ENCODE data around the gene SLIT3. TPM values are rescaled to one million over a fixed set of nuclear protein-coding genes. Genes with fewer than 3 reads are reported as not detected.

Gene SLIT3
- total RNA-seq, 1 experiment from 2014 or later, result 0.10 TPM

DNA sequence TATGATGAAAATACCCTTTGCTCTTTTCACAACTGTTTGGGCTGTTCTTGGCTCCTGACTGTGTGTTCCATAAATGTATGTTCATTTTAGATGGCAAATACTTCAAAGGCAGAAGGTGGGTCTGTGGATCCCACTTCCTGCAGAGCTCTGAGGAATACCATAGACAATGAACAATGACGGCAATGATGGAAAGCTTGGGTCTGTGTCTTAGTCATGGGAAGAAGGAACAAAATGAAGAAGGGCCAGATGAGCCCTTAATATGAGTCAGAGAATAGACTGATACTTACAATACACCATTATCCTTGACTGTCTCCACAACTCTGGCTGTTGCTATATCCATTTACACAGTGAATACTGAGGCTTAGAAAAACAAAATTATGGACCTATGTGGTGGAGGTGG lies 126.0 kb downstream of the SLIT3 start:
- ChIA-PET POLR2A (no interaction called here), CTCF (no interaction called here), RAD21 (ENCODE audit: low non-redundant PET in 1 of 2, low total read pairs in 2 of 2, uncharacterized antibody in 2 of 2, unreplicated experiment in 2 of 2) (no interaction called here)
- Histone ChIP-seq H3K9me3 (ENCODE audit: control insufficient read depth in 1 of 2, insufficient read depth in 1 of 2, low read depth in 1 of 2, low read length in 2 of 2) (no peaks in the 10 kb centered on the region), H4K20me1 (ENCODE audit: insufficient read depth) (no peaks in the 10 kb centered on the region), H3K4me1 (ENCODE audit: control insufficient read depth in 1 of 2, insufficient read depth in 2 of 2, low read length in 2 of 2) (no peaks in the 10 kb centered on the region), H3K4me3 (replicated peaks in 1 of 2; ENCODE audit: low read depth in 1 of 2, low read length in 2 of 2) (no peak overlapping the region), H2AFZ (ENCODE audit: low read depth, low read length, poor library complexity, severe bottlenecking) (no peak overlapping the region), H3K79me2 (ENCODE audit: insufficient read depth, low read length) (no peaks in the 10 kb centered on the region), H3K4me2 (ENCODE audit: low read length) (no peak overlapping the region), H3K9ac (ENCODE audit: low read length) (no peak overlapping the region), H3K27me3 (ENCODE audit: insufficient read depth, low read length) (peaks cover 22% of the 10 kb centered on the region), H3K36me3 (ENCODE audit: control insufficient read depth in 1 of 2, insufficient read depth in 2 of 2, low read length in 2 of 2) (no peaks in the 10 kb centered on the region), H3K27ac (ENCODE audit: low read depth, low read length) (no peak overlapping the region), H3K9me2 (ENCODE audit: insufficient read depth) (no peaks in the 10 kb centered on the region)
- ATAC-seq, result no peak
- intact Hi-C loops (cut with micrococcal nuclease), result no loop called here
- BruUV-seq (replicated peaks), result no TSS peak
- TF ChIP-seq TCF7L2 (IDR thresholded peaks at IDR 0.05; ENCODE audit: borderline replicate concordance, extremely low read depth, insufficient read depth, insufficient read length) (no peak), EZH2phosphoT487 (IDR thresholded peaks at IDR 0.05; ENCODE audit: borderline replicate concordance) (no peak), SIN3A (IDR thresholded peaks at IDR 0.05; ENCODE audit: low read depth) (no peak), SP1 (IDR thresholded peaks at IDR 0.05; ENCODE audit: low read depth) (no peak), EGR1 (IDR thresholded peaks at IDR 0.05; ENCODE audit: low read depth) (no peak), SRF (IDR thresholded peaks at IDR 0.05; ENCODE audit: low read depth) (no peak), FOSL1 (IDR thresholded peaks at IDR 0.05; ENCODE audit: low read depth) (no peak), RAD21 (IDR thresholded peaks at IDR 0.05; ENCODE audit: low read depth) (no peak), ZFX (IDR thresholded peaks at IDR 0.05) (no peak)
- TF ChIP-seq, protein P1, sequence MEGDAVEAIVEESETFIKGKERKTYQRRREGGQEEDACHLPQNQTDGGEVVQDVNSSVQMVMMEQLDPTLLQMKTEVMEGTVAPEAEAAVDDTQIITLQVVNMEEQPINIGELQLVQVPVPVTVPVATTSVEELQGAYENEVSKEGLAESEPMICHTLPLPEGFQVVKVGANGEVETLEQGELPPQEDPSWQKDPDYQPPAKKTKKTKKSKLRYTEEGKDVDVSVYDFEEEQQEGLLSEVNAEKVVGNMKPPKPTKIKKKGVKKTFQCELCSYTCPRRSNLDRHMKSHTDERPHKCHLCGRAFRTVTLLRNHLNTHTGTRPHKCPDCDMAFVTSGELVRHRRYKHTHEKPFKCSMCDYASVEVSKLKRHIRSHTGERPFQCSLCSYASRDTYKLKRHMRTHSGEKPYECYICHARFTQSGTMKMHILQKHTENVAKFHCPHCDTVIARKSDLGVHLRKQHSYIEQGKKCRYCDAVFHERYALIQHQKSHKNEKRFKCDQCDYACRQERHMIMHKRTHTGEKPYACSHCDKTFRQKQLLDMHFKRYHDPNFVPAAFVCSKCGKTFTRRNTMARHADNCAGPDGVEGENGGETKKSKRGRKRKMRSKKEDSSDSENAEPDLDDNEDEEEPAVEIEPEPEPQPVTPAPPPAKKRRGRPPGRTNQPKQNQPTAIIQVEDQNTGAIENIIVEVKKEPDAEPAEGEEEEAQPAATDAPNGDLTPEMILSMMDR (IDR thresholded peaks at IDR 0.05 in 2 of 3, conservative IDR thresholded peaks at IDR 0.05 in 1 of 3; ENCODE audit: borderline replicate concordance in 1 of 3, insufficient read depth in 1 of 3, low read depth in 2 of 3, low read length in 2 of 3), result no peak
- TF ChIP-seq, protein P2, sequence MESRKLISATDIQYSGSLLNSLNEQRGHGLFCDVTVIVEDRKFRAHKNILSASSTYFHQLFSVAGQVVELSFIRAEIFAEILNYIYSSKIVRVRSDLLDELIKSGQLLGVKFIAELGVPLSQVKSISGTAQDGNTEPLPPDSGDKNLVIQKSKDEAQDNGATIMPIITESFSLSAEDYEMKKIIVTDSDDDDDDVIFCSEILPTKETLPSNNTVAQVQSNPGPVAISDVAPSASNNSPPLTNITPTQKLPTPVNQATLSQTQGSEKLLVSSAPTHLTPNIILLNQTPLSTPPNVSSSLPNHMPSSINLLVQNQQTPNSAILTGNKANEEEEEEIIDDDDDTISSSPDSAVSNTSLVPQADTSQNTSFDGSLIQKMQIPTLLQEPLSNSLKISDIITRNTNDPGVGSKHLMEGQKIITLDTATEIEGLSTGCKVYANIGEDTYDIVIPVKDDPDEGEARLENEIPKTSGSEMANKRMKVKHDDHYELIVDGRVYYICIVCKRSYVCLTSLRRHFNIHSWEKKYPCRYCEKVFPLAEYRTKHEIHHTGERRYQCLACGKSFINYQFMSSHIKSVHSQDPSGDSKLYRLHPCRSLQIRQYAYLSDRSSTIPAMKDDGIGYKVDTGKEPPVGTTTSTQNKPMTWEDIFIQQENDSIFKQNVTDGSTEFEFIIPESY (IDR thresholded peaks at IDR 0.05; ENCODE audit: extremely low read depth, insufficient replicate concordance, low read length), result no peak
- TF ChIP-seq, protein P3, sequence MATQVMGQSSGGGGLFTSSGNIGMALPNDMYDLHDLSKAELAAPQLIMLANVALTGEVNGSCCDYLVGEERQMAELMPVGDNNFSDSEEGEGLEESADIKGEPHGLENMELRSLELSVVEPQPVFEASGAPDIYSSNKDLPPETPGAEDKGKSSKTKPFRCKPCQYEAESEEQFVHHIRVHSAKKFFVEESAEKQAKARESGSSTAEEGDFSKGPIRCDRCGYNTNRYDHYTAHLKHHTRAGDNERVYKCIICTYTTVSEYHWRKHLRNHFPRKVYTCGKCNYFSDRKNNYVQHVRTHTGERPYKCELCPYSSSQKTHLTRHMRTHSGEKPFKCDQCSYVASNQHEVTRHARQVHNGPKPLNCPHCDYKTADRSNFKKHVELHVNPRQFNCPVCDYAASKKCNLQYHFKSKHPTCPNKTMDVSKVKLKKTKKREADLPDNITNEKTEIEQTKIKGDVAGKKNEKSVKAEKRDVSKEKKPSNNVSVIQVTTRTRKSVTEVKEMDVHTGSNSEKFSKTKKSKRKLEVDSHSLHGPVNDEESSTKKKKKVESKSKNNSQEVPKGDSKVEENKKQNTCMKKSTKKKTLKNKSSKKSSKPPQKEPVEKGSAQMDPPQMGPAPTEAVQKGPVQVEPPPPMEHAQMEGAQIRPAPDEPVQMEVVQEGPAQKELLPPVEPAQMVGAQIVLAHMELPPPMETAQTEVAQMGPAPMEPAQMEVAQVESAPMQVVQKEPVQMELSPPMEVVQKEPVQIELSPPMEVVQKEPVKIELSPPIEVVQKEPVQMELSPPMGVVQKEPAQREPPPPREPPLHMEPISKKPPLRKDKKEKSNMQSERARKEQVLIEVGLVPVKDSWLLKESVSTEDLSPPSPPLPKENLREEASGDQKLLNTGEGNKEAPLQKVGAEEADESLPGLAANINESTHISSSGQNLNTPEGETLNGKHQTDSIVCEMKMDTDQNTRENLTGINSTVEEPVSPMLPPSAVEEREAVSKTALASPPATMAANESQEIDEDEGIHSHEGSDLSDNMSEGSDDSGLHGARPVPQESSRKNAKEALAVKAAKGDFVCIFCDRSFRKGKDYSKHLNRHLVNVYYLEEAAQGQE (IDR thresholded peaks at IDR 0.05; ENCODE audit: low read depth), result no peak
- no peak for DNase-seq (ENCODE audit: low read depth, low spot score)

All from HCT116 (cell line).